ENCODE results near the gene FBXO2. TPM values are rescaled to one million over a fixed set of nuclear protein-coding genes. Genes with fewer than 3 reads are reported as not detected.

FBXO2 gene
- total and polyA plus RNA-seq, 8 donors = 25.3 to 75.6 (median 43.7) TPM

DNA sequence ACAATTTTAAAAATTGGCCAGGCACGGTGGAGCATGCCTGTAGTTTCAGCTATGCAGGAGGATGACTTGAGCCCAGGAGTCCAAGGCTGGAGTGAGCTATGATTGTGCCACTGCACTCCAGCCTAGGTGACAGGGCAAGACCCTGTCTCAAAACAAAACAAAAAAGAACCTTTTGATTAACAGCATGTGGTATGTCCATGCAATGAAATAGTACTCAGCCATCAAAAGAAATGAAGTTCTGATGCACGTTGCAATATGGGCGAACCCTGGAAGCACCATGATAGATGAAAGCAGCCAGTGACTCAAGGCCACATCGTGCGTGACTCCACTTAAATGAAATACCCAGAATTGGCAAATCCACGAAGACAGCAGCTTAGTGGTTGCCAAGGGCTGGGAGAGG lies 47.5 kb downstream of the FBXO2 start:
- Histone ChIP-seq H3K4me1 (no peaks in the 10 kb centered on the region), H3K36me3 (no peaks in the 10 kb centered on the region), H3K9me3 (no peaks in the 10 kb centered on the region), H3K4me3 (no peak overlapping the region), H3K27ac (no peak overlapping the region), H3K27me3 (no peaks in the 10 kb centered on the region)
- 68 to 79% methylated on average over 6 of the region's 6 CpGs for WGBS, 2 donors
- ATAC-seq (no peak), DNase-seq (no peak), FAIRE-seq (no peak)
- TF ChIP-seq CTCF (IDR thresholded peaks at IDR 0.05) = no peak
- intact Hi-C loops (cut with DNase I) = no loop called here

- intact Hi-C loops (cut with DNase I) = no loop called here
- no peak for DNase-seq
- Histone ChIP-seq H3K27me3 (no peaks in the 10 kb centered on the region), H3K27ac (no peak overlapping the region), H3K36me3 (no peaks in the 10 kb centered on the region), H3K9me3 (no peaks in the 10 kb centered on the region), H3K4me3 (no peak overlapping the region), H3K4me1 (no peaks in the 10 kb centered on the region)
- WGBS, 2 donors = 60 to 65% methylated on average over 5 of the region's 5 CpGs
- ATAC-seq = no peak
- no peak for FAIRE-seq
- no peak for TF ChIP-seq CTCF (IDR thresholded peaks at IDR 0.05)
Measured at GRCh38 chr1:11602981-11603380, 51.2 kb downstream of the FBXO2 start.

- no peaks in the 10 kb centered on the region for H3K36me3 ChIP-seq
- TF ChIP-seq CTCF (IDR thresholded peaks at IDR 0.05) = no peak
- H3K27me3 ChIP-seq = no peaks in the 10 kb centered on the region
- no peak overlapping the region for H3K27ac ChIP-seq
- intact Hi-C loops (cut with DNase I) = no loop called here
- ATAC-seq (no peak), FAIRE-seq (no peak), DNase-seq (no peak)
- H3K4me1 ChIP-seq = no peaks in the 10 kb centered on the region
- H3K9me3 ChIP-seq = no peaks in the 10 kb centered on the region
- WGBS, 2 donors = 51 to 54% methylated on average over 3 of the region's 3 CpGs
- no peak overlapping the region for H3K4me3 ChIP-seq
Measured at GRCh38 chr1:11602424-11602823, 51.8 kb downstream of the FBXO2 start.

DNA sequence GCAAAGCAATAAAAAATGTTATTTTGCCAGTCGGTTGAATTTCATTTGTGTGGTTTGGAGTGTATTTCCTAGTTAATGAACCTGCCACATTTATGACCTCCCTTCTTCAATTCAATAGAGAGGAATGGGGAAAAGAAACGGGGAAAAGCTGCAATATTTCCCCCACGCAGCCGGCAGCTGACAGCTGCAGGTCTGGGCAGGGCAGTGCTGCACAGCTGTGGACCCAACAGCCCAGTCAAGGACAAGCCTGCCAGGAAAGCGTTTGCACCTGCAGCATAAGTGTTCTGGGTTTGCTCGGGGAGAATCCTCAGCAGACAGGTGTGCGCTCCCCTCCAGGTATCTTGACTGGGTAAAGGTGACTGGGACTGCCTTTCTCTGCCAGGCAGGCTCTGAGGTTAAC lies 53.4 kb downstream of the FBXO2 start:
- no peak for TF ChIP-seq CTCF (IDR thresholded peaks at IDR 0.05)
- intact Hi-C loops (cut with DNase I) = no loop called here
- ATAC-seq (no peak), FAIRE-seq (no peak), DNase-seq (no peak)
- Histone ChIP-seq H3K4me1 (no peaks in the 10 kb centered on the region), H3K9me3 (no peaks in the 10 kb centered on the region), H3K27me3 (no peaks in the 10 kb centered on the region), H3K36me3 (no peaks in the 10 kb centered on the region), H3K27ac (no peak overlapping the region), H3K4me3 (no peak overlapping the region)
- 52 to 53% methylated on average over 7 of the region's 7 CpGs for WGBS, 2 donors

- no peak for TF ChIP-seq CTCF (IDR thresholded peaks at IDR 0.05)
- WGBS, 2 donors = 68 to 73% methylated on average over 6 of the region's 6 CpGs
- Histone ChIP-seq H3K27me3 (no peaks in the 10 kb centered on the region), H3K4me3 (no peak overlapping the region), H3K36me3 (no peaks in the 10 kb centered on the region), H3K4me1 (no peaks in the 10 kb centered on the region), H3K27ac (no peak overlapping the region), H3K9me3 (no peaks in the 10 kb centered on the region)
- FAIRE-seq (no peak), ATAC-seq (no peak), DNase-seq (no peak)
- intact Hi-C loops (cut with DNase I) = no loop called here
Measured at GRCh38 chr1:11599891-11600576, 54.2 kb downstream of the FBXO2 start.

Data from pancreas (tissue), 10 donors.